22Rv1 (cell line): Measurements from ENCODE around the gene NELL2.
"Not testable (repeated sequence)": the region's sequence is repeated elsewhere in the genome, so short reads cannot be mapped to it uniquely, and the experiment has no call there.

Experiments
- H3K27ac ChIP-seq: fragments of 450-650 bp; 2 replicates; pipeline ENCODE4 v1.5.1; 2017
- CTCF ChIP-seq: fragments of 450-650 bp; IDR thresholded peaks from 2 replicates; pipeline ENCODE4 v1.5.1; 2017; ENCODE audit warnings: mild to moderate bottlenecking
- ZFX ChIP-seq: fragments of 450-650 bp; IDR thresholded peaks from 2 replicates; pipeline ENCODE4 v1.6.1; 2017; ENCODE audit warnings: antibody characterized with exemption, borderline replicate concordance

NELL2 gene

GRCh38 chr12:44750468-44750867, 125.6 kb downstream of the NELL2 start:
- H3K27ac ChIP-seq: no peak overlapping the region
- TF ChIP-seq ZFX: no peak
- no peak for TF ChIP-seq CTCF

DNA sequence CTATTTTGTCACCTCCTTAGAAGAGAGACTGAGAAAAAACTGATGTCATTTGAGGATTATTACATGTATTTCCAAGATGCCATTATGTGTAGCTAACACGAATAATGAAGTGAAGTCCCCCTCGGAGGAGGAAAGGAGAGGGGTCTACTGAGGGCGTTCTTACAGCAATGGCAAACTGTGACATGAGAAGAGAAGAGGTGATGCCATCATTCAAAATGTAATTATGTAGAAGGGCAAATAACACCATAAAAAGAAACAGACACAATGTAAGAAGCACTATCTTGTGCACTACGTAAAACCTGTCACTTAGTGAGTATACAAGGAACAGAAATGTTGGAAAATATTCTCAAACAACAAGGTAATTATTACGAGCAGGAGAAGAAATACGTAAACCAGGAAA, 126.5 kb downstream of the NELL2 start:
- TF ChIP-seq ZFX: no peak
- no peak for TF ChIP-seq CTCF
- no peak overlapping the region for H3K27ac ChIP-seq

DNA sequence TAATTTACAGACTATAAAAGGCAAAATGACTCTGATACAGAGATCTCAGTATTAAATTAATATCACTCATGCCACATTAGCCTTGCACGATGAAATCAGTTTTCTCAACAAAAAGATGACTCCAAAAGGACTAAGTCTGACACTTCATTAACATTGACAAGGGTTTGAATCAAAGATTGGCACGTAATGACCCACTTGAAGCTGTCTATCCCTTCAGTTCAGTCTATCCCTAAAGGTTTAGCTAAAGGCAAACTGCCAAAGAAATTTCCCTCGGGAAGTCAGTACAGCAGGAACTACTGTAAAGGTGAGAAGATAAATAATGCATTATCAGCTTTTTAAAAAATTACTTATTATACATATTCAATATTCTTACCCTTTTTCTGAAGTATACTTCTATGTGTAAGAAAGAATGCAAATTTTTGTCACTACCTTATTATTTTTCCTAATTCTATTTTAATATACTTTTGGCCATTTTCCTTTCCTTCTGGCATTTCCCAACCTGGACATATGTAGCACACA, 127.1 kb downstream of the NELL2 start:
- no peak overlapping the region for H3K27ac ChIP-seq
- no peak for TF ChIP-seq ZFX
- TF ChIP-seq CTCF: no peak

- H3K27ac ChIP-seq: not testable (repeated sequence)
Observed at GRCh38 chr12:44741292-44741980, 134.7 kb downstream of the NELL2 start.

DNA sequence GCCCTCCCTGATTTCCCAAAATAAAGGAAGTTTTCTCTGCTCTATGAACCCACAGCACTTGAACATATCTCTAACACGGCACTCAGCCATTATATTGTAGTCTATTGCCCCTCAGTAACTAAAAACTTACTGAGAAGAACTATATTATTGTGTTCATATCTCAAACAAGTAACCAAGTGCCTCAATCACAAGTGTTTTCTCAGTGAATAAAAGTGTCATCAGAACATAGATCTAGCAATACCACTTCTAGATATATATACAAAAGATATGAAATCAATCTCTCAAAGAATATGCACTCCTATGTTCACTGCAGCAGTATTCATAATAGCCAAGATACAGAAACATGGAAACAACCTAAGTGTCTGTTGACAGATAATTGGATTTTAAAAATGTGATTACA, 138.1 kb downstream of the NELL2 start:
- TF ChIP-seq ZFX (no peak), CTCF (no peak)
- H3K27ac ChIP-seq: no peak overlapping the region

- H3K27ac ChIP-seq: no peak overlapping the region
- TF ChIP-seq CTCF (no peak), ZFX (no peak)
Observed at GRCh38 chr12:44728566-44728965, 147.5 kb downstream of the NELL2 start.

- H3K27ac ChIP-seq: no peak overlapping the region
- TF ChIP-seq CTCF: no peak
- no peak for TF ChIP-seq ZFX
Observed at GRCh38 chr12:44720265-44720664, 155.8 kb downstream of the NELL2 start.

DNA sequence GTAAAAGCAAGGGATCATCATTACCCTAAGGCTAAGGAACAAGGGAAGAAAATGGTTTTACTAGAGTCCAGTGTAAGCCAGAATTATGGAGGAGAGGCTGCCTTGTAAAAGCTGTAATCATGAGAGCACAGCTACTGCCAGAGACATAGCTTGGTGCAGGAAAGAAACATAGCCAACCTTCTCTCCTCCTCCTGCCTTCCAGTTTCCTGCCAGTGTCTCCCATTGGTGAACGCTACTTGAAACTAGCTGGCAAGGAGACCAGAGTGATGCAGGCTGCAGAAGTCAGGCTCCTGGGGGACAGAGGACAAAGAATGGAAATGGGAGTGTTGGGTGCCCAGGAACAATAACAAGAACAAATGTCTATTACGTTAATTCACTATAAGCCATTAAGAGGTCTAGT, 158.5 kb downstream of the NELL2 start:
- TF ChIP-seq CTCF (no peak), ZFX (no peak)
- no peak overlapping the region for H3K27ac ChIP-seq
